ENCODE data around the gene PSMA7.
"Not testable (repeated sequence)": the region's sequence is repeated elsewhere in the genome, so short reads cannot be mapped to it uniquely, and the experiment has no call there.

PSMA7 gene

DNA sequence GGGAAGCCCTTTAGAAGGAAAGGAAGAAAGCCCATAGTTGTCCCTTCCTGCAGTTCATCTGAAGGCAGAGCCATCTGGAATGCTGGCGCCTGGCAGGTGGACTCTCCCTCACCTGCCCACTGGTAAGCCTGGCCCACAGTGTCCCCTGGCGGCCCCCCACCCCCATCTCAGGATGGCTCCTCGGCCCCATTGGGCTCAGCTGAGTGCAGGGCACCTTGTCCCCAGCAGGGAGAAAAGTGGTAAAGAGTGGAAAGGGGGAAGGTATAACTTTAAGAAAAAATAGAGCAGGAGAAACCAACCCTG lies 13.0 kb upstream of the PSMA7 start:
- DNase-seq = no peak
- TF ChIP-seq POLR2A (IDR thresholded peaks at IDR 0.05; ENCODE audit: low read length) (no peak), GATA1 (IDR thresholded peaks at IDR 0.05; ENCODE audit: low read depth, low read length) (no peak)

GRCh38 chr20:62155428-62156253 lies 12.4 kb upstream of the PSMA7 start:
- TF ChIP-seq GATA1 (IDR thresholded peaks at IDR 0.05; ENCODE audit: low read depth, low read length) (no peak), POLR2A (IDR thresholded peaks at IDR 0.05; ENCODE audit: low read length) (no peak)
- no peak for DNase-seq

DNA sequence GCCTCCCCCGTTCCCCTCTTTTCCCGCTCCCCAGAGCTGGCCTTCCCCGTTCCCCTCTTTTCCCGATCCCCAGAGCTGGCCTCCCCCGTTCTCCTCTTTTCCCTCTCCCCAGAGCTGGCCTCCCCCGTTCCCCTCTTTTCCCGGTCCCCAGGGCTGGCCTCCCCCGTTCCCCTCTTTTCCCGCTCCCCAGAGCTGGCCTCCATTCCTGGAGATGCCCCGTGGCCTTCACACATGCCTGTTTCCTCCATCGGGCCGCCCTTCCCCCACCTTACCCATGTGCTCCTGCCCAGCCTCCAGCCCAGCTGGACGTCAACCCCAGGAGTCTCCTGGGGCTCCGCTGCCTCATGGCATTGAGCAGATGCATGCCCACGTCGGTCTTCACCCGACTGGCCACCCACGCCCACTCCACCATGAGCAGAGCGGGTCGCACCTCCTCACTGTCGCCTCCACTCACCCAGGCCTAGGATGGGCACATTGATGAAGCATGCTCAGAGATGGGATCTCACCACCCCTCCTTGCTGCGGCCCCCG lies 8.7 kb upstream of the PSMA7 start:
- DNase-seq = no peak
- TF ChIP-seq GATA1 (IDR thresholded peaks at IDR 0.05; ENCODE audit: low read depth, low read length) (no peak), POLR2A (IDR thresholded peaks at IDR 0.05; ENCODE audit: low read length) (no peak)

GRCh38 chr20:62151225-62151624 lies 8.0 kb upstream of the PSMA7 start:
- no peak for TF ChIP-seq GATA1 (IDR thresholded peaks at IDR 0.05; ENCODE audit: low read depth, low read length)
- no peak for TF ChIP-seq POLR2A (IDR thresholded peaks at IDR 0.05; ENCODE audit: low read length)
- DNase-seq = no peak

GRCh38 chr20:62150310-62150575 lies 7.0 kb upstream of the PSMA7 start:
- no peak for DNase-seq
- no peak for TF ChIP-seq POLR2A (IDR thresholded peaks at IDR 0.05; ENCODE audit: low read length)
- TF ChIP-seq GATA1 (IDR thresholded peaks at IDR 0.05; ENCODE audit: low read depth, low read length) = no peak

GRCh38 chr20:62149532-62150309 lies 6.5 kb upstream of the PSMA7 start:
- no peak for DNase-seq
- no peak for TF ChIP-seq POLR2A (IDR thresholded peaks at IDR 0.05; ENCODE audit: low read length)
- TF ChIP-seq GATA1 (IDR thresholded peaks at IDR 0.05; ENCODE audit: low read depth, low read length) = no peak

GRCh38 chr20:62148908-62149314 lies 5.7 kb upstream of the PSMA7 start:
- TF ChIP-seq GATA1 (IDR thresholded peaks at IDR 0.05; ENCODE audit: low read depth, low read length) (no peak), POLR2A (IDR thresholded peaks at IDR 0.05; ENCODE audit: low read length) (no peak)
- DNase-seq = no peak

GRCh38 chr20:62148383-62148782 lies 5.2 kb upstream of the PSMA7 start:
- not testable (repeated sequence) for DNase-seq

- no peak for DNase-seq
- no peak for TF ChIP-seq POLR2A (IDR thresholded peaks at IDR 0.05; ENCODE audit: low read length)
- TF ChIP-seq GATA1 (IDR thresholded peaks at IDR 0.05; ENCODE audit: low read depth, low read length) = no peak
Observed at GRCh38 chr20:62147528-62147927, 4.3 kb upstream of the PSMA7 start.

GRCh38 chr20:62147125-62147524 lies 3.9 kb upstream of the PSMA7 start:
- no peak for TF ChIP-seq POLR2A (IDR thresholded peaks at IDR 0.05; ENCODE audit: low read length)
- no peak for TF ChIP-seq GATA1 (IDR thresholded peaks at IDR 0.05; ENCODE audit: low read depth, low read length)
- no peak for DNase-seq

DNA sequence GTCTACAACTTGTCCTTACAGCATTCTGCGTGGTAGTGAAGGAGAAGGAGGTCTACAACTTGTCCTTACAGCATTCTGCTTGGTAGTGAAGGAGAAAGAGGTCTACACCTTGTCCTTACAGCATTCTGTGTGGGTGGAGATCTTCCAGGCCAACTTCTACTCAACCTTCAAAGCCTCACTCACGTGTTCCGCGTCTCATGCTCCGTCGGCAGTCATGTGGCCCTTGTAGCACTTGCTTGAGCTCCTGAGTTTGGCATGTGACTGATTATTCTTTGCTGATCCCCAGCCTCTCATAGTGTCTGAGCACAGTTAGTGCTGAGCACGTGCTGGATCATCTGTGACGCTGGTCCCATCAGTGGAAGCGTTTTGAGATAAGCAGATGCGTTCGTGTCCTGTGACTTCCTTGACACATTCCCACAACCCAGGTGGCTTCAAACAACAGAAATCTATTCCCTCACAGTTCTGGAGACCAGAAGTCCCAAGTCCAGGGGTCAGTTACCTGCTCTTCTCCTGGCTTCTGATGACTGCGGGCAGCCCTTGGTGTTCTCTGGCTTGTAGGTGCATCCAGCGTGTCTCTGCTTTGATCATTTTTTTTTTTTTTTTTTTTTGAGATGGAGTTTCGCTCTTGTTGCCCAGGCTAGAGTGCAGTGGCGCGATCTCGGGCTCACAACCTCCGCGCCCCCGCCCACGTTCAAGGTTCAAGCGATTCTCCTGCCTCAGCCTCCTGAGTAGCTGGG lies 3.0 kb upstream of the PSMA7 start:
- peak; percentile 50 to 69 for DNase-seq
- no peak for TF ChIP-seq GATA1 (IDR thresholded peaks at IDR 0.05; ENCODE audit: low read depth, low read length)
- TF ChIP-seq POLR2A (IDR thresholded peaks at IDR 0.05; ENCODE audit: low read length) = peak; percentile 29

- TF ChIP-seq GATA1 (IDR thresholded peaks at IDR 0.05; ENCODE audit: low read depth, low read length) (no peak), POLR2A (IDR thresholded peaks at IDR 0.05; ENCODE audit: low read length) (no peak)
- DNase-seq = no peak
Observed at GRCh38 chr20:62145688-62146018, 2.5 kb upstream of the PSMA7 start.

- TF ChIP-seq GATA1 (IDR thresholded peaks at IDR 0.05; ENCODE audit: low read depth, low read length) (no peak), POLR2A (IDR thresholded peaks at IDR 0.05; ENCODE audit: low read length) (peak; percentile 40)
- DNase-seq = peak; percentile 72 to 81
Observed at GRCh38 chr20:62143957-62144825, 997 bp upstream of the PSMA7 start.

All from erythroblast (primary cell).